Measurements from ENCODE around the gene SHANK2. TPM values are rescaled to one million over a fixed set of nuclear protein-coding genes. Genes with fewer than 3 reads are reported as not detected.

Gene SHANK2
- total and polyA plus RNA-seq, 2 experiments from 2014 or later = 0.83 TPM; not detected in 1

DNA sequence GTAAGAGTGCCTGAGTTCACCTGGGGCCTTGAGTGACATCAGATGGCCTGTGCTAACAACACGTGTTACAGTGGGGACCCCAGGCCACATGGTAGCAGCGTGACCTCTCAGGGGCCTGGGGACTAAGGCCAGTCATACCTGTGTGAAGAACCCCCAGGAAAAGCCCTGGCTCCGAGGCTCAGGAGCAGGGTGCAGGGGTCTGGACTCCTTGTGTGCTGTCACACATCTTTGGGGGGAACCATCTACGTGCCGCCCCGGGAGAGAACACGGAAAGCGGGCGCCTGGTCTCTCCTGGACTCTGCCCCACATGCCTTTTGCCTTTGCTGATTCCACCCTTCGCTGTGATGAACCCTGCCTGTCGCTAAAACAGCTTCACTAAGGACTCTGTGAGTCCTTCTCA is 48.7 kb downstream of the SHANK2 start:
- DNase-seq (ENCODE audit: low read depth in 1 of 2, low spot score in 1 of 2) = no peak
- Histone ChIP-seq H3K4me3 (no peak overlapping the region), H3K27me3 (no peaks in the 10 kb centered on the region), H3K9me3 (ENCODE audit: low read depth) (no peaks in the 10 kb centered on the region), H3K4me1 (ENCODE audit: low read depth) (no peaks in the 10 kb centered on the region), H3K27ac (no peak overlapping the region), H3K36me3 (no peaks in the 10 kb centered on the region)
- TF ChIP-seq, protein P1, sequence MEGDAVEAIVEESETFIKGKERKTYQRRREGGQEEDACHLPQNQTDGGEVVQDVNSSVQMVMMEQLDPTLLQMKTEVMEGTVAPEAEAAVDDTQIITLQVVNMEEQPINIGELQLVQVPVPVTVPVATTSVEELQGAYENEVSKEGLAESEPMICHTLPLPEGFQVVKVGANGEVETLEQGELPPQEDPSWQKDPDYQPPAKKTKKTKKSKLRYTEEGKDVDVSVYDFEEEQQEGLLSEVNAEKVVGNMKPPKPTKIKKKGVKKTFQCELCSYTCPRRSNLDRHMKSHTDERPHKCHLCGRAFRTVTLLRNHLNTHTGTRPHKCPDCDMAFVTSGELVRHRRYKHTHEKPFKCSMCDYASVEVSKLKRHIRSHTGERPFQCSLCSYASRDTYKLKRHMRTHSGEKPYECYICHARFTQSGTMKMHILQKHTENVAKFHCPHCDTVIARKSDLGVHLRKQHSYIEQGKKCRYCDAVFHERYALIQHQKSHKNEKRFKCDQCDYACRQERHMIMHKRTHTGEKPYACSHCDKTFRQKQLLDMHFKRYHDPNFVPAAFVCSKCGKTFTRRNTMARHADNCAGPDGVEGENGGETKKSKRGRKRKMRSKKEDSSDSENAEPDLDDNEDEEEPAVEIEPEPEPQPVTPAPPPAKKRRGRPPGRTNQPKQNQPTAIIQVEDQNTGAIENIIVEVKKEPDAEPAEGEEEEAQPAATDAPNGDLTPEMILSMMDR (IDR thresholded peaks at IDR 0.05; ENCODE audit: low read depth, low read length) = no peak

DNA sequence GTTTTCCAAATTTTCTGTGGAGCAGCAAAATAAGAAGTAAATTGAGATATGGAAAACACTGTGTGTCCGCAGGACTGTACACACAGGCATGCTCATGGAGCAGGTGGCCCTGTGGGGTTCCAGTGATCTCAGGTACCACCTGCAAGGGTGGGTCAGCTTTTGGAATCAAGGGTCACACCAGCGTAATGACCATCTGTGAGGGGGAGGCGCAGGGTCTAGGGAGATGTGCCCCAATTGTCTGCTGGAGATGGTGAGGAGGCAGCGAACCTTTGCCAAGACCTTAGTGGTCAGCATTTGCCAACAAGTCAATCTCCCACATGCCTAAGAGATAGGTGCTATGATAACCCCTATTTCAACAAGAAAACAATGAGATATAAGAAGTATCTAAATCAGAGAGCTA is 49.4 kb downstream of the SHANK2 start:
- no peak for DNase-seq (ENCODE audit: low read depth in 1 of 2, low spot score in 1 of 2)
- no peaks in the 10 kb centered on the region for H3K9me3 ChIP-seq (ENCODE audit: low read depth)
- H3K27ac ChIP-seq = no peak overlapping the region
- TF ChIP-seq, protein P1 (IDR thresholded peaks at IDR 0.05; ENCODE audit: low read depth, low read length) = no peak
- H3K4me1 ChIP-seq (ENCODE audit: low read depth) = no peaks in the 10 kb centered on the region
- no peak overlapping the region for H3K4me3 ChIP-seq
- H3K36me3 ChIP-seq = no peaks in the 10 kb centered on the region
- no peaks in the 10 kb centered on the region for H3K27me3 ChIP-seq

DNA sequence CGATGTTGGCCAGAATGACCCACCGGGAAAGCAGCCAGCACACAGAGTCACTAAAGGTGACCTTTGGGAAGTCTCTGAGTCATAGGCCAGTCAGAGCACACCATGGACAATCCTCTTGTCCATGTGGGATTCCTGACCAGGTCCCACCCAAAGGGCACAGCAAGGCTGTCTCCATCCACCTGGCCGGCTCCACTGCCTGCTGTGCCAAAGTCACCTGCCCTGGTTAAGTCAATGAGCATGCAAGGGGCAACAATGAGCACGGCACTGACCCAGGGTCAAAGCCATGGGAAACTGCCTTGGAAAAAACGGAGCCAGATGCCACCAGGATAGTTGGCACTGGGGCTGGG is 49.8 kb downstream of the SHANK2 start:
- Histone ChIP-seq H3K36me3 (no peaks in the 10 kb centered on the region), H3K27ac (no peak overlapping the region), H3K27me3 (no peaks in the 10 kb centered on the region), H3K9me3 (ENCODE audit: low read depth) (no peaks in the 10 kb centered on the region), H3K4me3 (no peak overlapping the region), H3K4me1 (ENCODE audit: low read depth) (no peaks in the 10 kb centered on the region)
- DNase-seq (ENCODE audit: low read depth in 1 of 2, low spot score in 1 of 2) = no peak
- TF ChIP-seq, protein P1 (IDR thresholded peaks at IDR 0.05; ENCODE audit: low read depth, low read length) = no peak

Other genes with a start within 250 kb of the SHANK2 start
- 50.0 and 133 TPM in 2 replicates for gene DHCR7, start 195.8 kb upstream of the SHANK2 start, total RNA-seq
- gene DHCR7, start 195.8 kb upstream of the SHANK2 start, polyA plus RNA-seq = 65.0 and 158 TPM in 2 replicates
- 56.4 and 68.9 TPM in 2 replicates for gene NADSYN1, start 200.6 kb upstream of the SHANK2 start, total RNA-seq
- 46.8 and 67.0 TPM in 2 replicates for gene NADSYN1, start 200.6 kb upstream of the SHANK2 start, polyA plus RNA-seq